Kidney (tissue), 14 donors: ENCODE data around the gene FRMD3. TPM values are rescaled to one million over a fixed set of nuclear protein-coding genes. Genes with fewer than 3 reads are reported as not detected.
A peak's percentile ranks its signal among the peaks of the same experiment; 100 is the strongest.

Experiments
- DNase-seq, 5 donors: peaks; one replicate each; pipeline ENCODE4 v3.0.0-alpha.2; 2013 to 2020
- FAIRE-seq: peaks from 2 replicates; lab custom pipeline; 2012; peaks lifted over from hg19 to GRCh38; lab: Jason Lieb, UNC
- H3K27ac ChIP-seq, 2 donors: one replicate each; pipeline ENCODE4 v1.7.0; 2013; ENCODE audit warnings: low read depth in 2 of 2, low read length in 2 of 2, inconsistent platforms in 1 of 2
- H3K27me3 ChIP-seq: one replicate; pipeline ENCODE4 v1.7.1; 2013; ENCODE audit warnings: low read length, inconsistent platforms; ENCODE audit not compliant: control insufficient read depth, insufficient read depth
- H3K36me3 ChIP-seq, 3 donors: one replicate each; pipeline versions ENCODE4 v1.7.0 to v1.7.1; 2013; ENCODE audit warnings: low read length in 3 of 3, control low read depth in 1 of 3, inconsistent platforms in 1 of 3; ENCODE audit not compliant: insufficient read depth in 3 of 3, control insufficient read depth in 2 of 3
- H3K4me1 ChIP-seq, 3 donors: one replicate each; pipeline versions ENCODE4 v1.7.0 to v1.7.1; 2013; ENCODE audit warnings: low read length in 3 of 3, inconsistent platforms in 1 of 3, low read depth in 1 of 3; ENCODE audit not compliant: control insufficient read depth in 2 of 3, insufficient read depth in 2 of 3
- H3K4me3 ChIP-seq, 3 donors: one replicate each; pipeline versions ENCODE4 v1.7.0 to v1.8.1; 2013; ENCODE audit warnings: low read length in 3 of 3, control low read depth in 1 of 3, inconsistent platforms in 1 of 3
- H3K9ac ChIP-seq, 3 donors: one replicate each; pipeline versions ENCODE4 v1.7.0 to v1.7.1; 2013; ENCODE audit warnings: low read length in 3 of 3, control low read depth in 1 of 3, inconsistent platforms in 1 of 3
- H3K9me3 ChIP-seq, 3 donors: one replicate each; pipeline versions ENCODE4 v1.7.0 to v1.7.1; 2013; ENCODE audit warnings: low read length in 3 of 3, control low read depth in 1 of 3, inconsistent platforms in 1 of 3; ENCODE audit not compliant: control insufficient read depth in 2 of 3, insufficient read depth in 1 of 3
- CTCF ChIP-seq: IDR thresholded peaks from 3 replicates; pipeline ENCODE4 v1.5.1; 2012; ENCODE audit warnings: mild to moderate bottlenecking, moderate library complexity, borderline replicate concordance; ENCODE audit not compliant: insufficient read depth; ENCODE audit errors: extremely low read depth
- intact Hi-C: fragments of 100-400 bp; cut with DNase I; formaldehyde crosslinking; loops from one replicate; pipeline ENCODE4 v1.11.1; 2022
- polyA plus RNA-seq: library from polyadenylated mRNA; stranded (reverse); fragments of 350-450 nt; fragmentation: Illumina TruSeq; extraction: RNeasy Lipid Tissue Mini Kit (QIAGEN cat#74804); gene quantifications from one replicate; pipeline ENCODE4 v1.2.3, GENCODE V29; 2014; ENCODE audit warnings: low read depth, low replicate concordance; ENCODE audit not compliant: insufficient read depth
- total RNA-seq: library from RNA; stranded (reverse); fragmentation: NEBNext Ultra II Directional; extraction: Animal tissue kit (Norgen Biotek cat#: 25700); gene quantifications from one replicate; pipeline ENCODE4 v1.2.1, GENCODE V29; 2021
- donor health status: control.
- donor health status: control.
- donor health status: control.
- donor health status: control.
- donor health status: control.
- donor health status: DM: yes; HTN: yes; CAD: no.
- donor health status: Normal renal cell carcinoma (clear cell type).

Gene FRMD3
- total and polyA plus RNA-seq, 2 donors from 2014 or later = 9.9 to 11.0 TPM

GRCh38 chr9:83429229-83429628 lies 109.0 kb downstream of the FRMD3 start:
- H3K9me3 ChIP-seq = no peaks in the 10 kb centered on the region
- TF ChIP-seq CTCF = no peak
- DNase-seq = no peak
- H3K27ac ChIP-seq = peak overlapping the region; percentile 29 to 66
- intact Hi-C loops = no loop called here
- H3K4me1 ChIP-seq = peaks cover 0 to 46% (median 39%) of the 10 kb centered on the region in 3 donors
- H3K27me3 ChIP-seq = no peaks in the 10 kb centered on the region
- no peaks in the 10 kb centered on the region for H3K36me3 ChIP-seq
- no peak overlapping the region for H3K9ac ChIP-seq
- FAIRE-seq = no peak
- H3K4me3 ChIP-seq = no peak overlapping the region

GRCh38 chr9:83425240-83425639 lies 113.0 kb downstream of the FRMD3 start:
- intact Hi-C loops = no loop called here
- no peak for FAIRE-seq

GRCh38 chr9:83424831-83425230 lies 113.4 kb downstream of the FRMD3 start:
- Histone ChIP-seq H3K27me3 (no peaks in the 10 kb centered on the region), H3K27ac (peak overlapping the region in 1 of 2 donors; percentile 20), H3K36me3 (no peaks in the 10 kb centered on the region), H3K9me3 (no peaks in the 10 kb centered on the region), H3K4me3 (no peak overlapping the region), H3K4me1 (peaks cover 0 to 19% (median 13%) of the 10 kb centered on the region in 3 donors), H3K9ac (no peak overlapping the region)
- FAIRE-seq = no peak
- DNase-seq = no peak
- intact Hi-C loops = no loop called here
- no peak for TF ChIP-seq CTCF

More at GRCh38 chr9:83425240-83425639, 113.0 kb downstream of the FRMD3 start:
- H3K27ac ChIP-seq = peak overlapping the region in 1 of 2 donors; percentile 20
- H3K27me3 ChIP-seq = no peaks in the 10 kb centered on the region
- H3K9me3 ChIP-seq = no peaks in the 10 kb centered on the region
- DNase-seq = no peak
- no peak for TF ChIP-seq CTCF
- H3K36me3 ChIP-seq = no peaks in the 10 kb centered on the region
- H3K9ac ChIP-seq = no peak overlapping the region
- no peak overlapping the region for H3K4me3 ChIP-seq
- peaks cover 0 to 23% (median 14%) of the 10 kb centered on the region in 3 donors for H3K4me1 ChIP-seq
